Gastrocnemius medialis (tissue), 4 donors: ENCODE data around the gene PDE6G. TPM values are rescaled to one million over a fixed set of nuclear protein-coding genes. Genes with fewer than 3 reads are reported as not detected.

ENCODE experiments used
- ATAC-seq, 2 donors: fragments of 150-250 bp; one replicate each; pipeline ENCODE4 v1.9.1; 2016
- DNase-seq, 2 donors: peaks; one replicate each; pipeline ENCODE4 v3.0.0-alpha.2; 2019
- H3K27ac ChIP-seq, 4 donors: fragments of 200-600 bp; sonication (generic); 1 replicate in 1 of 4; 2 replicates in 3 of 4; pipeline ENCODE4 v1.5.1; 2016 to 2018; ENCODE audit warnings: mild to moderate bottlenecking in 2 of 4, moderate library complexity in 1 of 4
- H3K27me3 ChIP-seq, 3 donors: fragments of 200-600 bp; sonication (generic) in 2 of 3; 1 replicate in 1 of 3; 2 replicates in 2 of 3; pipeline versions ENCODE4 v1.5.1 to v1.6.0; 2016 to 2019; ENCODE audit warnings: mild to moderate bottlenecking in 1 of 3, moderate library complexity in 1 of 3
- H3K36me3 ChIP-seq, 2 donors: fragments of 200-600 bp; sonication (generic) in 1 of 2; one replicate each; pipeline ENCODE4 v1.5.1; 2017 to 2018
- H3K4me1 ChIP-seq, 2 donors: fragments of 200-600 bp; sonication (generic) in 1 of 2; one replicate each; pipeline ENCODE4 v1.5.1; 2016 to 2017; ENCODE audit warnings: mild to moderate bottlenecking in 2 of 2
- H3K4me3 ChIP-seq, 4 donors: fragments of 200-600 bp; sonication (generic) in 3 of 4; 1 replicate in 1 of 4; 2 replicates in 3 of 4; pipeline ENCODE4 v1.5.1; 2016 to 2019; ENCODE audit warnings: mild to moderate bottlenecking in 2 of 4
- H3K9me3 ChIP-seq, 3 donors: fragments of 200-600 bp; sonication (generic) in 2 of 3; 1 replicate in 1 of 3; 2 replicates in 2 of 3; pipeline ENCODE4 v1.5.1; 2016 to 2019
- POLR2A ChIP-seq, 2 donors: fragments of 450-650 bp; IDR thresholded peaks; one replicate each; pipeline ENCODE4 v1.6.1; 2017; ENCODE audit warnings: antibody characterized with exemption in 2 of 2, mild to moderate bottlenecking in 2 of 2, moderate library complexity in 2 of 2
- in situ Hi-C, 4 donors: fragments of 200-750 bp; cut with MboI; loops; one replicate each; pipeline versions ENCODE4 v1.15.0 to v1.8.0; 2017; ENCODE audit warnings: low sequenced_read_pairs in 4 of 4
- intact Hi-C: fragments of 100-400 bp; cut with DNase I; formaldehyde crosslinking; loops from one replicate; pipeline ENCODE4 v1.15.1; 2023; ENCODE audit warnings: low total_unique reads
- total RNA-seq, 4 donors: library from RNA; depleted of rRNA; stranded (reverse); fragments of >200 nt; gene quantifications; one replicate each; pipeline versions ENCODE4 v1.1.0 to v1.2.3, GENCODE V29; 2016
- TF ChIP-seq, protein P1 (sequence below), 5 experiments: fragments of 450-650 bp in 3 of 5; fragments of 200-600 bp in 2 of 5; sonication (generic) in 2 of 5; IDR thresholded peaks in 4 of 5; conservative IDR thresholded peaks in 1 of 5; 1 replicate in 4 of 5; 2 replicates in 1 of 5; pipeline ENCODE4 v1.5.1; 2016 to 2019; ENCODE audit warnings: antibody characterized with exemption in 5 of 5, mild to moderate bottlenecking in 3 of 5, moderate library complexity in 3 of 5

Gene PDE6G
- not detected for total RNA-seq

DNA sequence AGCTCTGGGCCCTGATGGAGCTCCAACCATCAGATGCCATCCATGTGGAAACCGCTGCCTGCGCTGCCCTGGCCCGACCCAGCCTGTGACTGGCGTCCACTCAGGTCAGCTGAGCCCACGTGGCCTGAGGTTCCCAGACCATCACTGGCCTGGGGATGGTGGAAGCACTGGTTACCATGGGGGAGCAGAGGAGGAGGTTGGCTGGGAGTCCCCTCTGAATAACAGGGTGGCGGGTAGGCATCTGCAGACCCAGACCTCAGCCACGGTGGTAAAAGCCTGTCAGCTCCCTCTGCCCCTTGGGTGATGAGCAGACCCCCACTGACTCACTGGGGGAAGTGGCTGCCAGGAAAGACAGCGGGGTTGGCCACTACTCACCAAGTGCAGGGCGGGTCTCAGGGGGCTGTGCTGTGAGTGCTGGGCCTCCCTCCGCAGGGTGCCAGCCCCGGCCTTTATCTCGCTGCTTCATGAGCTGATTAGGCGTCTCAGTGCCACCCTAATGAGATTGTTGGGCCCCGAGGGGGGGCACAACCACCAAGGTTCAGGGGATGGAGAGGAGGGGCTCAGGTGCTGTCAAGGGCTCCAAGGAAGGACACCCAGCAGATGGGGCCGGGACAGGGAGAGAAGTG is at the start of gene PDE6G:
Gene PDE6G, minus strand, starts transcription at position 425 of the 626 bp plus-strand sequence. CDS start 3,237 bp downstream, outside the sequence.
- DNase-seq (no peak), ATAC-seq (no peak)
- Histone ChIP-seq H3K36me3 (no peaks in the 10 kb centered on the region), H3K9me3 (no peaks in the 10 kb centered on the region), H3K4me1 (no peaks in the 10 kb centered on the region), H3K27ac (no peak within 1 kb of the TSS), H3K4me3 (no peak within 1 kb of the TSS), H3K27me3 (peaks cover 0 to 9% (median 4%) of the 10 kb centered on the region in 3 donors)
- TF ChIP-seq POLR2A (IDR thresholded peaks at IDR 0.05): no peak
- TF ChIP-seq, protein P1, sequence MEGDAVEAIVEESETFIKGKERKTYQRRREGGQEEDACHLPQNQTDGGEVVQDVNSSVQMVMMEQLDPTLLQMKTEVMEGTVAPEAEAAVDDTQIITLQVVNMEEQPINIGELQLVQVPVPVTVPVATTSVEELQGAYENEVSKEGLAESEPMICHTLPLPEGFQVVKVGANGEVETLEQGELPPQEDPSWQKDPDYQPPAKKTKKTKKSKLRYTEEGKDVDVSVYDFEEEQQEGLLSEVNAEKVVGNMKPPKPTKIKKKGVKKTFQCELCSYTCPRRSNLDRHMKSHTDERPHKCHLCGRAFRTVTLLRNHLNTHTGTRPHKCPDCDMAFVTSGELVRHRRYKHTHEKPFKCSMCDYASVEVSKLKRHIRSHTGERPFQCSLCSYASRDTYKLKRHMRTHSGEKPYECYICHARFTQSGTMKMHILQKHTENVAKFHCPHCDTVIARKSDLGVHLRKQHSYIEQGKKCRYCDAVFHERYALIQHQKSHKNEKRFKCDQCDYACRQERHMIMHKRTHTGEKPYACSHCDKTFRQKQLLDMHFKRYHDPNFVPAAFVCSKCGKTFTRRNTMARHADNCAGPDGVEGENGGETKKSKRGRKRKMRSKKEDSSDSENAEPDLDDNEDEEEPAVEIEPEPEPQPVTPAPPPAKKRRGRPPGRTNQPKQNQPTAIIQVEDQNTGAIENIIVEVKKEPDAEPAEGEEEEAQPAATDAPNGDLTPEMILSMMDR (IDR thresholded peaks at IDR 0.05 in 4 of 5, conservative IDR thresholded peaks at IDR 0.05 in 1 of 5): no peak
- in situ Hi-C loops: no loop called here
- intact Hi-C loops: no loop called here

DNA sequence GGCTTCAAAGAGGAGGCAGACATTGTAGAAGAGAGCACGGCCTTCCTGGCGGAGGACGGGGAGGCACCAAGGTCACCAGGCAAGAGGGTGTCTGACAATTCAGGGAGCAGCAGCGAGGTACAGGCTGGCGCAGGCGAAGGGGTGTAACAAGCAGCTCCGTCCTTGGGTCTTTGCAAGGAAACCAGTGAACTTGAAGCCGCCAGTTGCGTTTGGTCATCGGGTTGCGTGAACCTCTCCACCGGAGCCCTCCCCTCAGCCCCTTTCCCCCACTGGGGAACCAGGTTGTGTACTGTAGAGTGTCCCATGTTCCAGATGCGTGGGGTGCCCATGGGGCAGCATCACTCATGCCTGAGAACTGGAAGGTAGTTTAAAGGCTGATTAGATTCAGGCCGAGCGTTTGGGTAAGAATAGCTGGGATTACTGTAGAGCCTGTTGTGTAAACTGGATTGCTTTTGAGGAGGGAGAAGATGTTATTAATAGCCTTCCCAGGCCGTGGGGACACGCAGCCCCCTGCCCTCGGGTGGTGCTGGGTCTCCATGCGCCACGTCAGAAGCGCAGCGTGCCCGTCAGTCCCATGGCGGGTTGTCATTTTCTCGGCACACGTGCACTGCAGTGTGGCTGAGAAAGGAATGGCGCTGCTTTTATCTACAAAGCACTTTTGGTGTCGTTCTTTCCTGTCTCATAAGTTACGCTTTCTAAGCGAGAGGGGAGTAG is 49.3 kb upstream of the PDE6G start:
- Histone ChIP-seq H3K4me1 (peaks cover 32 to 41% of the 10 kb centered on the region in 2 donors), H3K36me3 (peaks cover 0 to 36% of the 10 kb centered on the region in 2 donors), H3K27ac (no peak overlapping the region), H3K4me3 (no peak overlapping the region), H3K9me3 (no peaks in the 10 kb centered on the region), H3K27me3 (no peaks in the 10 kb centered on the region)
- TF ChIP-seq POLR2A (IDR thresholded peaks at IDR 0.05): no peak
- TF ChIP-seq, protein P1 (IDR thresholded peaks at IDR 0.05 in 4 of 5, conservative IDR thresholded peaks at IDR 0.05 in 1 of 5): no peak
- no peak for ATAC-seq
- in situ Hi-C loops (no loop called here), intact Hi-C loops (no loop called here)
- no peak for DNase-seq

DNA sequence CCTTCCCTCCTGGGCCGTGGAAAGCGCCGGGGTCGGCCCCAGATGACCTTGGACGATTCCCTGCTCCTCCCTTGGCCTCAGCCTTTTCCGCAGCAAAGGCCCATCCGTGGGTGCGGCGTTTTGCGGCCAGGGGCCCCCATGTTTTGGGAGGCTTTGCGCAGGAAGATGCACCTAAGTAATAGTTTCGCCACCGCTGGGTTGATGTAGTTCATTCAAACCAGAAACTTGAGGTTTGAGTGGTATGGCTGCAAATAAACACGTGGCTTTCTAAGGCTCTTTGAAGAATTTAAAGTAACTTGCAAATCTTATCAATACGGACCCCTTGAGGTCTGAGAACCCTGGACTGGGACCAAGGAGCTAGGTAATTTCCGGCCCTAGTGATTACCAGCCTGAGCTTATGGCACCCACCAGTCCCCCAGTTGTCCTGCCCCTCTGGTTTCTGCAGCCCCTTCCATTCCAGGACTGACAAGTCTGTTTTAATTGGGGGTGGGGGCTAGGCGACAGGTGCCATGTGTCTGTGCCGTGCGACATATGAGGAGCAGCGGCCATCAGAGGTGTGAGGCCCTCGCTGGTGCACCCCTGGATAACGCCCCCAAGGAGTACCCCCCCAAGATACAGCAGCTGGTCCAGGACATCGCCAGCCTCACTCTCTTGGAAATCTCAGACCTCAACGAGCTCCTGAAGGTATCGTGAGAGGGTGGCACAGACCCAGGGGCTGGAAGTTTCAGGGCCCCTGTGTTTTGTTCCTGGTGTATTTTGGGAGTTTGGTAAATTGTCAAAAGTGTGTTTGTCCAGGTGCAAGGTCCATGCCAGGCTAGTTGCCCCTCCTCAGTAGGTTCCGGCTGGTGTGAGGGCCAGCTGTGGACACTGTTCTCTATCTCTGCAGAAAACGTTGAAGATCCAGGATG is 47.7 kb upstream of the PDE6G start:
- ATAC-seq: peak; percentile 9 to 26
- TF ChIP-seq POLR2A (IDR thresholded peaks at IDR 0.05): no peak
- TF ChIP-seq, protein P1 (IDR thresholded peaks at IDR 0.05 in 4 of 5, conservative IDR thresholded peaks at IDR 0.05 in 1 of 5): no peak

DNA sequence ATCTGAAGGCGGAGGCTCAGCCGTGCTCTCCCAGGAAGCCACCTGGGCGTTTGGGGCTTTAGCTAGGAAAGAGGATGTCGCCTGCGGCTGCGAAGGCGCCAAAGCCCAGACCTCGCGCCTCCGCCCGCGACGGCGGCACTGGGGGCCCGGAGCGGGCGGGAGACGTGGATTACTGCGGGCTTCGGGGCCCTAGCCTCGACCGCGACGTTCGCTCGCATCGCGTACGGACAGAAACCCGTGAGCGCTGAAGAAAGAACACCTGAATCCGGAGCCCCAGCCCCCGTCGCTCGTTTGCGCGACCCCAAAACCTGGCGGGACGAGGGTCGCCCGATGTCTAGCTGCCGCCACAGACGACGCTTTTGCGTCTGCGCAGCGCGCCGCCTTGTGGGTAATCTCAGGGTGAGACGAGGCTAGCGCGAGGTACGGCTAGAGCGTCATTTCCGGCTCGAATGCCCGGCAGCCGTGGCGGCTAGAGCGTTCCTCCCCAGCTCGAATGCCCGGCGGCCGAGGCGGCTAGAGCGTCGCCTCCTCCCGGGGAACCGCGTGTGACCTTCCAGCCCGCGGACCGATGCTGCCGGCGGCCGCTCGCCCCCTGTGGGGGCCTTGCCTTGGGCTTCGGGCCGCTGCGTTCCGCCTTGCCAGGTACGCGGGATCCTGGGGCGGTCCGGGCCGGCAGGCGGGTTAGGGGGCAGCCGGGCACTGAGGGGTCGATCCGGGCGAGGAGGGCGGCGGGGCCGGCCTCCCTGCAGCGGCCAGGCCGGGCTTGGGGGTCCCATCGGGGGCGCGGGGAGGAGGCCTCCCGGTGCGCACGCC is 46.8 kb upstream of the PDE6G start, which contains the start of gene MRPL12:
Gene MRPL12, plus strand, starts transcription at position 434 of the 813 bp plus-strand sequence. Its CDS starts 135 bp downstream, at position 569.
- no peaks in the 10 kb centered on the region for H3K27me3 ChIP-seq
- in situ Hi-C loops: no loop called here
- ATAC-seq (peak; percentile 97), DNase-seq (peak; percentile 89 to 90)
- peaks cover 0 to 58% of the 10 kb centered on the region in 2 donors for H3K36me3 ChIP-seq
- no peaks in the 10 kb centered on the region for H3K9me3 ChIP-seq
- H3K4me1 ChIP-seq: peaks cover 26 to 35% of the 10 kb centered on the region in 2 donors
- intact Hi-C loops: no loop called here
- H3K4me3 ChIP-seq: peak within 1 kb of the TSS; percentile 93 to 96 (median 94)
- TF ChIP-seq POLR2A (IDR thresholded peaks at IDR 0.05): peak; percentile 94
- TF ChIP-seq, protein P1 (IDR thresholded peaks at IDR 0.05 in 4 of 5, conservative IDR thresholded peaks at IDR 0.05 in 1 of 5): peak in 4 of 5 experiments; percentile 10 to 40 (median 28)
- H3K27ac ChIP-seq: peak within 1 kb of the TSS; percentile 95 to 99 (median 98)

More for the DNA sequence above, 47.7 kb upstream of the PDE6G start:
- intact Hi-C loops: no loop called here
- no peak for DNase-seq
- in situ Hi-C loops: no loop called here
- Histone ChIP-seq H3K36me3 (peaks cover 0 to 49% of the 10 kb centered on the region in 2 donors), H3K27me3 (no peaks in the 10 kb centered on the region), H3K4me3 (peak overlapping the region; percentile 93 to 96 (median 94)), H3K27ac (peak overlapping the region; percentile 95 to 99 (median 98)), H3K9me3 (no peaks in the 10 kb centered on the region), H3K4me1 (peaks cover 26 to 32% of the 10 kb centered on the region in 2 donors)
